HepG2 (cell line): Measurements from ENCODE around the gene ZNF629. TPM values are rescaled to one million over a fixed set of nuclear protein-coding genes. Genes with fewer than 3 reads are reported as not detected.

Experiments used
- ATAC-seq: fragments of 200-7000 bp; cut with Tn5 transposase; 3 replicates; pipeline ENCODE4 v1.9.1; 2020; ENCODE audit warnings: mild to moderate bottlenecking, moderate library complexity
- BruUV-seq: library from RNA; stranded (reverse); fragments of 400-500 nt; replicated peaks from 2 replicates; lab custom pipeline; 2021; lab: Mats Ljungman, UMichigan
- CTCF ChIA-PET: fragments of 300-600 bp; formaldehyde crosslinking; extraction: SDS; loops from one replicate; lab custom pipeline; 2021; ENCODE audit warnings: low total read pairs, inconsistent platforms, low intra/inter-chr PET ratio; lab: Yijun Ruan, JAX
- POLR2A ChIA-PET: fragments of 350-600 bp; sonication (Branson Sonifier 250); formaldehyde crosslinking; loops from one replicate; lab custom pipeline; 2020; ENCODE audit warnings: antibody characterized with exemption, inconsistent platforms; lab: Yijun Ruan, JAX
- DNase-seq: peaks from one replicate; pipeline ENCODE4 v3.0.0-alpha.2; 2015; ENCODE audit warnings: low spot score
- FAIRE-seq: peaks from 3 replicates; lab custom pipeline; 2011; peaks lifted over from hg19 to GRCh38; lab: Jason Lieb, UNC
- H2AFZ ChIP-seq: one replicate; pipeline ENCODE4 v1.6.1; 2011; ENCODE audit warnings: low read length, inconsistent platforms
- H3K27ac ChIP-seq: fragments of 300-600 bp; 3 replicates; pipeline ENCODE4 v1.8.0; 2011; ENCODE audit warnings: mixed run types, mild to moderate bottlenecking, mixed read lengths, low read length, inconsistent platforms; ENCODE audit not compliant: insufficient read depth; ENCODE audit errors: extremely low read length
- H3K27me3 ChIP-seq, 2 experiments: fragments of 200-600 bp in 1 of 2; 2 replicates in 1 of 2; 3 replicates in 1 of 2; pipeline versions ENCODE4 v1.6.0 to v1.8.0; 2011; ENCODE audit warnings: low read length in 2 of 2, mild to moderate bottlenecking in 2 of 2, moderate library complexity in 2 of 2, inconsistent platforms in 1 of 2; ENCODE audit not compliant: insufficient read depth in 2 of 2, control insufficient read depth in 1 of 2
- H3K36me3 ChIP-seq, 2 experiments: fragments of 200-600 bp in 1 of 2; replicated peaks in 1 of 2; 2 replicates in 1 of 2; 3 replicates in 1 of 2; pipeline versions ENCODE4 v1.5.1 to v1.8.0; 2011; ENCODE audit warnings: low read length in 2 of 2, inconsistent platforms in 1 of 2; ENCODE audit not compliant: insufficient read depth in 2 of 2, control insufficient read depth in 1 of 2
- H3K4me1 ChIP-seq: 2 replicates; pipeline ENCODE4 v1.5.1; 2012; ENCODE audit warnings: low read length, inconsistent platforms; ENCODE audit not compliant: insufficient read depth
- H3K4me2 ChIP-seq: 2 replicates; pipeline ENCODE4 v1.6.0; 2011; ENCODE audit warnings: low read depth, low read length, inconsistent platforms
- H3K4me3 ChIP-seq, 3 experiments: fragments of 200-600 bp in 1 of 3; sonication (generic), shearing (Covaris generic) in 1 of 3; replicated peaks in 1 of 3; 2 replicates each; pipeline ENCODE4 v1.5.1; 2011 to 2016; ENCODE audit warnings: low read length in 3 of 3, inconsistent platforms in 2 of 3, low read depth in 2 of 3, mild to moderate bottlenecking in 2 of 3, control low read depth in 1 of 3, mixed read lengths in 1 of 3; ENCODE audit not compliant: insufficient read depth in 1 of 3
- H3K79me2 ChIP-seq: one replicate; pipeline ENCODE4 v1.6.1; 2011; ENCODE audit warnings: low read length, inconsistent platforms; ENCODE audit not compliant: insufficient read depth
- H3K9ac ChIP-seq: 2 replicates; pipeline ENCODE4 v1.6.0; 2011; ENCODE audit warnings: mild to moderate bottlenecking, low read depth, low read length, inconsistent platforms; ENCODE audit not compliant: insufficient read depth
- H3K9me3 ChIP-seq: 2 replicates; pipeline ENCODE4 v1.5.1; 2012; ENCODE audit warnings: mild to moderate bottlenecking, low read length
- H4K20me1 ChIP-seq: 2 replicates; pipeline ENCODE4 v1.6.0; 2011; ENCODE audit warnings: inconsistent platforms, mild to moderate bottlenecking, low read length, moderate library complexity; ENCODE audit not compliant: insufficient read depth
- AGO1 ChIP-seq: fragments of 200-400 bp; formaldehyde crosslinking; IDR thresholded peaks from 2 replicates; pipeline ENCODE4 v1.6.1; 2017; ENCODE audit warnings: mild to moderate bottlenecking, low read depth, low read length, moderate library complexity; ENCODE audit not compliant: poor library complexity, severe bottlenecking
- AKAP8 ChIP-seq: sonication (generic); formaldehyde crosslinking; IDR thresholded peaks from 2 replicates; pipeline ENCODE4 v1.5.1; 2020; ENCODE audit warnings: mild to moderate bottlenecking, missing genetic modification reagents
- BCL3 ChIP-seq: sonication (generic); formaldehyde crosslinking; IDR thresholded peaks from 2 replicates; pipeline ENCODE4 v1.5.1; 2020; ENCODE audit warnings: mild to moderate bottlenecking, missing genetic modification reagents, moderate library complexity
- KDM5B ChIP-seq: sonication (generic); formaldehyde crosslinking; IDR thresholded peaks from 2 replicates; pipeline ENCODE4 v1.4.0; 2020; ENCODE audit warnings: missing genetic modification reagents, mild to moderate bottlenecking, borderline replicate concordance
- MTF1 ChIP-seq: sonication (generic); formaldehyde crosslinking; IDR thresholded peaks from 2 replicates; pipeline ENCODE4 v1.5.0; 2020; ENCODE audit warnings: missing genetic modification reagents
- THAP7 ChIP-seq: sonication (generic); formaldehyde crosslinking; IDR thresholded peaks from 2 replicates; pipeline ENCODE4 v1.8.1; 2023; ENCODE audit warnings: mild to moderate bottlenecking, missing genetic modification reagents
- ZNF121 ChIP-seq: sonication (generic); formaldehyde crosslinking; IDR thresholded peaks from 2 replicates; pipeline ENCODE4 v1.5.0; 2020; ENCODE audit warnings: mild to moderate bottlenecking, missing genetic modification reagents
- ZNF24 ChIP-seq: fragments of 450-650 bp; IDR thresholded peaks from 2 replicates; pipeline ENCODE4 v1.6.1; 2017; ENCODE audit warnings: antibody characterized with exemption, mild to moderate bottlenecking
- ZNF468 ChIP-seq: sonication (generic); formaldehyde crosslinking; IDR thresholded peaks from 2 replicates; pipeline ENCODE4 v1.8.0; 2022; ENCODE audit warnings: mild to moderate bottlenecking, moderate library complexity, missing genetic modification reagents
- ZNF691 ChIP-seq: sonication (generic); formaldehyde crosslinking; IDR thresholded peaks from 2 replicates; pipeline ENCODE4 v1.4.0; 2020; ENCODE audit warnings: missing genetic modification reagents, low read depth, mild to moderate bottlenecking, borderline replicate concordance
- ZNF891 ChIP-seq: sonication (generic); formaldehyde crosslinking; IDR thresholded peaks from 2 replicates; pipeline ENCODE4 v1.5.0; 2020; ENCODE audit warnings: mild to moderate bottlenecking, missing genetic modification reagents
- WGBS: methylation state at CpG from one replicate; pipeline ENCODE4 v1.1.6; 2017; ENCODE audit warnings: low lambda C conversion rate; 5-methylcytosine and 5-hydroxymethylcytosine counted together
- in situ Hi-C: cut with HindIII; loops from 2 replicates; pipeline ENCODE4 v1.10.0; 2017; ENCODE audit warnings: low pct_unique_long_range_greater_than_20kb; ENCODE audit not compliant: extremely low pct_ligation_motif_present
- intact Hi-C: fragments of 100-400 bp; cut with micrococcal nuclease; formaldehyde crosslinking; loops from one replicate; pipeline ENCODE4 v1.10.0; 2022; ENCODE audit not compliant: unreplicated experiment
- polyA plus RNA-seq, 8 experiments: library from polyadenylated mRNA; depleted of rRNA in 3 of 8; stranded (reverse) in 7 of 8; unstranded in 1 of 8; fragments of >200 nt; fragmentation: Illumina TruSeq in 4 of 8; extraction: Trizol in 4 of 8; gene quantifications; 2 replicates each; pipeline versions ENCODE4 v1.2.1 to v1.2.3, GENCODE V29; 2011 to 2016; ENCODE audit warnings: low read depth in 4 of 8, missing spikeins in 1 of 8, mixed read lengths in 1 of 8; ENCODE audit not compliant: insufficient read depth in 1 of 8
- total RNA-seq, 5 experiments: library from RNA; depleted of rRNA; stranded (reverse); fragments of >200 nt; fragmentation: Illumina TruSeq; extraction: Trizol; gene quantifications; 2 replicates each; pipeline ENCODE4 v1.2.3, GENCODE V29; 2016; ENCODE audit warnings: low read depth in 1 of 5

ZNF629 gene
- total and polyA plus RNA-seq, 2 of the 13 experiments (the other 11 are each of a cell fraction or from before 2014, with no cell fraction given) = 6.1 to 16.5 TPM

- no peak for TF ChIP-seq ZNF891 (CRISPR knock-in tag)
Observed at GRCh38 chr16:30745082-30745481, 41.9 kb downstream of the ZNF629 start (continued).

- Histone ChIP-seq H3K27ac (peak overlapping the region; percentile 66), H3K9me3 (no peaks in the 10 kb centered on the region), H2AFZ (no peak overlapping the region), H3K4me2 (no peak overlapping the region), H3K27me3 (no peaks in the 10 kb centered on the region), H3K79me2 (no peaks in the 10 kb centered on the region), H3K4me3 (no peak overlapping the region), H3K9ac (no peak overlapping the region), H3K4me1 (peaks cover 53% of the 10 kb centered on the region), H3K36me3 (peaks cover 6 to 7% of the 10 kb centered on the region in 2 experiments; a peak in 1 of 5 replicates), H4K20me1 (no peaks in the 10 kb centered on the region)
- BruUV-seq = no TSS peak
- intact Hi-C loops (loop anchor here (10.0 kb wide), 1 partner anchor 71 kb away; no protein-coding TSS in a partner anchor), in situ Hi-C loops (no loop called here)
- FAIRE-seq = no peak
- CTCF ChIA-PET = no interaction called here
- 94% methylated on average over 2 of the region's 2 CpGs for WGBS
- TF ChIP-seq KDM5B (CRISPR knock-in tag) (no peak), AKAP8 (CRISPR knock-in tag) (no peak), MTF1 (no peak), ZNF468 (CRISPR knock-in tag) (no peak), THAP7 (no peak), AGO1 (no peak), BCL3 (CRISPR knock-in tag) (no peak), ZNF121 (no peak), ZNF24 (no peak), ZNF691 (CRISPR knock-in tag) (no peak)
- POLR2A ChIA-PET = interaction anchor here (1.0 kb wide), 1 partner anchor 10 kb away, joined by 4 read pairs; no protein-coding TSS in a partner anchor
- ATAC-seq = no peak
- DNase-seq = no peak
Observed at GRCh38 chr16:30744183-30744582, 42.8 kb downstream of the ZNF629 start.
